Measurements from ENCODE around the gene SLC16A12. TPM values are rescaled to one million over a fixed set of nuclear protein-coding genes. Genes with fewer than 3 reads are reported as not detected.
"Not testable (repeated sequence)": the region's sequence is repeated elsewhere in the genome, so short reads cannot be mapped to it uniquely, and the experiment has no call there.

The SLC16A12 gene
- total RNA-seq, 3 donors from 2014 or later = not detected

GRCh38 chr10:89532476-89532875, 2.9 kb downstream of the SLC16A12 start:
- DNase-seq (no peak), ATAC-seq (no peak)
- H3K9me3 Mint-ChIP-seq = no peaks in the 10 kb centered on the region
- peaks cover 13% of the 10 kb centered on the region for H3K4me1 Mint-ChIP-seq (ENCODE audit: low read depth)
- H3K27me3 Mint-ChIP-seq (ENCODE audit: low read depth) = peaks cover 50% of the 10 kb centered on the region
- no peaks in the 10 kb centered on the region for H3K36me3 Mint-ChIP-seq (ENCODE audit: insufficient read depth)
- H3K4me3 Mint-ChIP-seq = no peak overlapping the region

GRCh38 chr10:89531359-89531758, 4.0 kb downstream of the SLC16A12 start:
- no peak for DNase-seq
- H3K27me3 Mint-ChIP-seq (ENCODE audit: low read depth) = peaks cover 41% of the 10 kb centered on the region
- H3K4me1 Mint-ChIP-seq (ENCODE audit: low read depth) = peaks cover 12% of the 10 kb centered on the region
- H3K9me3 Mint-ChIP-seq = no peaks in the 10 kb centered on the region
- no peak for ATAC-seq
- no peaks in the 10 kb centered on the region for H3K36me3 Mint-ChIP-seq (ENCODE audit: insufficient read depth)
- H3K4me3 Mint-ChIP-seq = no peak overlapping the region

GRCh38 chr10:89529711-89530110, 5.7 kb downstream of the SLC16A12 start:
- ATAC-seq; H3K36me3 Mint-ChIP-seq (ENCODE audit: insufficient read depth); DNase-seq; H3K9me3 Mint-ChIP-seq; H3K4me3 Mint-ChIP-seq; H3K4me1 Mint-ChIP-seq (ENCODE audit: low read depth): not testable (repeated sequence)
- peaks cover 32% of the 10 kb centered on the region for H3K27me3 Mint-ChIP-seq (ENCODE audit: low read depth)

GRCh38 chr10:89526358-89526757, 9.0 kb downstream of the SLC16A12 start:
- H3K36me3 Mint-ChIP-seq (ENCODE audit: insufficient read depth) = no peaks in the 10 kb centered on the region
- H3K4me1 Mint-ChIP-seq (ENCODE audit: low read depth) = no peaks in the 10 kb centered on the region
- ATAC-seq (no peak), DNase-seq (no peak)
- peaks cover 10% of the 10 kb centered on the region for H3K27me3 Mint-ChIP-seq (ENCODE audit: low read depth)
- H3K4me3 Mint-ChIP-seq = no peak overlapping the region
- no peaks in the 10 kb centered on the region for H3K9me3 Mint-ChIP-seq

- DNase-seq = no peak
- Mint-ChIP-seq H3K4me3 (no peak overlapping the region), H3K9me3 (no peaks in the 10 kb centered on the region), H3K4me1 (ENCODE audit: low read depth) (no peaks in the 10 kb centered on the region), H3K27me3 (ENCODE audit: low read depth) (peaks cover 6% of the 10 kb centered on the region), H3K36me3 (ENCODE audit: insufficient read depth) (no peaks in the 10 kb centered on the region)
- ATAC-seq = no peak
Observed at GRCh38 chr10:89525556-89525955, 9.8 kb downstream of the SLC16A12 start.

GRCh38 chr10:89524279-89524678, 11.1 kb downstream of the SLC16A12 start:
- no peak overlapping the region for H3K4me3 Mint-ChIP-seq
- H3K27me3 Mint-ChIP-seq (ENCODE audit: low read depth) = peaks cover 2% of the 10 kb centered on the region
- DNase-seq (no peak), ATAC-seq (no peak)
- no peaks in the 10 kb centered on the region for H3K4me1 Mint-ChIP-seq (ENCODE audit: low read depth)
- no peaks in the 10 kb centered on the region for H3K36me3 Mint-ChIP-seq (ENCODE audit: insufficient read depth)
- no peaks in the 10 kb centered on the region for H3K9me3 Mint-ChIP-seq

GRCh38 chr10:89523274-89523673, 12.1 kb downstream of the SLC16A12 start:
- H3K27me3 Mint-ChIP-seq (ENCODE audit: low read depth) = peaks cover 2% of the 10 kb centered on the region
- ATAC-seq (no peak), DNase-seq (no peak)
- H3K4me3 Mint-ChIP-seq = no peak overlapping the region
- no peaks in the 10 kb centered on the region for H3K4me1 Mint-ChIP-seq (ENCODE audit: low read depth)
- H3K9me3 Mint-ChIP-seq = no peaks in the 10 kb centered on the region
- H3K36me3 Mint-ChIP-seq (ENCODE audit: insufficient read depth) = no peaks in the 10 kb centered on the region

- DNase-seq (no peak), ATAC-seq (no peak)
- H3K9me3 Mint-ChIP-seq = no peaks in the 10 kb centered on the region
- H3K4me1 Mint-ChIP-seq (ENCODE audit: low read depth) = no peaks in the 10 kb centered on the region
- peaks cover 2% of the 10 kb centered on the region for H3K27me3 Mint-ChIP-seq (ENCODE audit: low read depth)
- H3K4me3 Mint-ChIP-seq = no peak overlapping the region
- H3K36me3 Mint-ChIP-seq (ENCODE audit: insufficient read depth) = no peaks in the 10 kb centered on the region
Observed at GRCh38 chr10:89522463-89522862, 12.9 kb downstream of the SLC16A12 start.

GRCh38 chr10:89521368-89521767, 14.0 kb downstream of the SLC16A12 start:
- Mint-ChIP-seq H3K4me3 (no peak overlapping the region), H3K4me1 (ENCODE audit: low read depth) (no peaks in the 10 kb centered on the region), H3K27me3 (ENCODE audit: low read depth) (peaks cover 2% of the 10 kb centered on the region), H3K9me3 (no peaks in the 10 kb centered on the region), H3K36me3 (ENCODE audit: insufficient read depth) (no peaks in the 10 kb centered on the region)
- DNase-seq (no peak), ATAC-seq (no peak)

- H3K27me3 Mint-ChIP-seq (ENCODE audit: low read depth) = peaks cover 2% of the 10 kb centered on the region
- no peaks in the 10 kb centered on the region for H3K4me1 Mint-ChIP-seq (ENCODE audit: low read depth)
- no peaks in the 10 kb centered on the region for H3K36me3 Mint-ChIP-seq (ENCODE audit: insufficient read depth)
- H3K4me3 Mint-ChIP-seq = no peak overlapping the region
- no peaks in the 10 kb centered on the region for H3K9me3 Mint-ChIP-seq
- ATAC-seq (no peak), DNase-seq (no peak)
Observed at GRCh38 chr10:89520706-89521105, 14.7 kb downstream of the SLC16A12 start.

- no peak overlapping the region for H3K4me3 Mint-ChIP-seq
- H3K4me1 Mint-ChIP-seq (ENCODE audit: low read depth) = no peaks in the 10 kb centered on the region
- DNase-seq = no peak
- no peaks in the 10 kb centered on the region for H3K36me3 Mint-ChIP-seq (ENCODE audit: insufficient read depth)
- ATAC-seq = no peak
- H3K27me3 Mint-ChIP-seq (ENCODE audit: low read depth) = no peaks in the 10 kb centered on the region
- no peaks in the 10 kb centered on the region for H3K9me3 Mint-ChIP-seq
Observed at GRCh38 chr10:89518876-89519842, 16.2 kb downstream of the SLC16A12 start.

- no peaks in the 10 kb centered on the region for H3K27me3 Mint-ChIP-seq (ENCODE audit: low read depth)
- DNase-seq = no peak
- H3K9me3 Mint-ChIP-seq = no peaks in the 10 kb centered on the region
- no peaks in the 10 kb centered on the region for H3K36me3 Mint-ChIP-seq (ENCODE audit: insufficient read depth)
- no peak overlapping the region for H3K4me3 Mint-ChIP-seq
- no peak for ATAC-seq
- H3K4me1 Mint-ChIP-seq (ENCODE audit: low read depth) = no peaks in the 10 kb centered on the region
Observed at GRCh38 chr10:89518108-89518507, 17.3 kb downstream of the SLC16A12 start.

GRCh38 chr10:89516149-89516832, 19.1 kb downstream of the SLC16A12 start:
- ATAC-seq (no peak), DNase-seq (no peak)
- no peak overlapping the region for H3K4me3 Mint-ChIP-seq
- no peaks in the 10 kb centered on the region for H3K4me1 Mint-ChIP-seq (ENCODE audit: low read depth)
- no peaks in the 10 kb centered on the region for H3K36me3 Mint-ChIP-seq (ENCODE audit: insufficient read depth)
- no peaks in the 10 kb centered on the region for H3K9me3 Mint-ChIP-seq
- no peaks in the 10 kb centered on the region for H3K27me3 Mint-ChIP-seq (ENCODE audit: low read depth)

GRCh38 chr10:89515031-89515841, 20.2 kb downstream of the SLC16A12 start:
- Mint-ChIP-seq H3K9me3 (no peaks in the 10 kb centered on the region), H3K27me3 (ENCODE audit: low read depth) (no peaks in the 10 kb centered on the region), H3K4me3 (no peak overlapping the region), H3K36me3 (ENCODE audit: insufficient read depth) (no peaks in the 10 kb centered on the region), H3K4me1 (ENCODE audit: low read depth) (no peaks in the 10 kb centered on the region)
- ATAC-seq (no peak), DNase-seq (no peak)

Data from activated T-cell treated with anti-CD3 and anti-CD28 coated beads, Interleukin-2, amount 50 U/mL, for 4 hours (primary cell).